ENCODE results near the gene OSBPL8.
"Not testable (repeated sequence)": the region's sequence is repeated elsewhere in the genome, so short reads cannot be mapped to it uniquely, and the experiment has no call there.

OSBPL8 gene

GRCh38 chr12:76410781-76411180, 148.8 kb downstream of the OSBPL8 start:
- no peak for DNase-seq

GRCh38 chr12:76410371-76410770, 149.2 kb downstream of the OSBPL8 start:
- no peak for DNase-seq

DNA sequence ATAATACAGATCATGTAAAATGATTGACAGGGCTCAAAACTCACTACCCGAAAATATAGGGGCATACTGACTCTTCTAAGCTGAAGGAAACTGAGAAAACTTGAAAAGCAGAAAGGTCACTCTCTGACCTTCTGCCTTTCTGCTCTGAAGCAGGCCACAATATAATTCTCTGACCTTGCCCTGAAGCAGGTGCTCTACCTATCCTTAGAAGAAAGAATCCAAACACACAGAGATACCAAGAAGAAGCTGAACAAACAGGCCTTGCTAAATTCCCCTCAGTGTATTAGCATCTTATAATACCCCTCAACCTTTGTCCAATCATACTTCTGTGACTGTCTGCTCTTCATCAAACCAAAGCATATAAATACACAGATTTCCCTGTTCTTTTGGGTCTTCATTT, 150.5 kb downstream of the OSBPL8 start:
- DNase-seq, result no peak

DNA sequence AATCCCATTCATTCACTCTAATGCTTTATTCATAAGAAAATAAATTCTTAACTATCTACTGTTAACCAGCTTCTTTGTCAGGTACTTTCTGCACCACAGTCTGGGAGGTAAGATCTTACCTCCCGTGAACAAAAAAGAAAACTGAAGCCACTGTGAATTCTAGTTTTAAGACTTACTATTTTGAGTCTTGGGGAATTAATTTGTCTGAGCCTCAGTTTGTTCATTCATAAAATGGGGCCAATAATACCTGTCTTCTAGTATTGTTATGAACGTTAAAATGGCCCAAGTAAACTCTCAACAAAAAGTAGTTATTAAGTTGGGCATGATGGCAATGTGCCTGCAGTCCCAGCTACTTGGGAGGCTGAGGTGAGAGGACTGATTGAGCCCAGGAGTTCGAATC, 151.9 kb downstream of the OSBPL8 start:
- no peak for DNase-seq

DNA sequence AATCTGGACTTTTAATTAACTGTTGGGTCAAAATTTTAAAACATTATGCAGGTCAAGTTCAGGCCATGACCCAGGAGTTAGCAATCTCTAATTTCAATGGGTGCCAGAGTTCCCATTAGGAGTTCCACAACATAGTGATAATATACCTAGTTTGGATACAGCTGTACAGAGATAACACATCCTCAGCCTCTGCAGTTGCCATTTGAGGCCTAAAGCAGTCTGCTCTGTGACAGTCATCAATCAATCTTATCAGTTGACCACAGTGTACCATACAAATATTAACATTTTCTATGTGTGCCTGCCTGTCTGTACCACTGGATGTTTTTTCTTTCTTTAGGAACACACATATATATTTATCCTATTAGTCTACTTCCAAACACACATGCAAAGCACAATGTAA, 157.3 kb downstream of the OSBPL8 start:
- no peak for DNase-seq

GRCh38 chr12:76400136-76400535, 159.4 kb downstream of the OSBPL8 start:
- DNase-seq, result no peak

- no peak for DNase-seq
These were observed 160.5 kb downstream of the OSBPL8 start for GRCh38 chr12:76399040-76399439.

DNA sequence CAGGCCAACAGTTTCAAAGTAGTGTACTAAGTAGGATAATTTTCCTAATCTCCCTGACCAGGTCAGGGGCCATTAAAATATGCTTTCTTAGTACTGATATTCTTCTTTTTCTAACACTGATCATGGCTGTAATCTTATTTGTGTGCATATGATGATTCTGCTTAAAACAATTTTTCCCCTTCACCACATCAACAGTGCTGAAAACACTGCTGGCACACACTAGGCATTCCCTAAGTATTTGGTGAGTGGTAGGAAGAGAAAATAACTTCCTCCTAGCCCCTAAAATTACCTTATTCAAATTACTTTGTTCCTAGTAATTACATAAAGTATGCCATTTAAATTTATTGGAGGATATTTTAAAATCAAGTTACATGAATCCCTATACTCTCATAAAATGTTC, 161.5 kb downstream of the OSBPL8 start:
- no peak for DNase-seq

- DNase-seq, result no peak
These were observed 168.1 kb downstream of the OSBPL8 start for GRCh38 chr12:76391461-76391860.

- no peak for DNase-seq
These were observed 172.0 kb downstream of the OSBPL8 start for GRCh38 chr12:76387614-76388013.

GRCh38 chr12:76384560-76384959, 175.0 kb downstream of the OSBPL8 start:
- no peak for DNase-seq

DNA sequence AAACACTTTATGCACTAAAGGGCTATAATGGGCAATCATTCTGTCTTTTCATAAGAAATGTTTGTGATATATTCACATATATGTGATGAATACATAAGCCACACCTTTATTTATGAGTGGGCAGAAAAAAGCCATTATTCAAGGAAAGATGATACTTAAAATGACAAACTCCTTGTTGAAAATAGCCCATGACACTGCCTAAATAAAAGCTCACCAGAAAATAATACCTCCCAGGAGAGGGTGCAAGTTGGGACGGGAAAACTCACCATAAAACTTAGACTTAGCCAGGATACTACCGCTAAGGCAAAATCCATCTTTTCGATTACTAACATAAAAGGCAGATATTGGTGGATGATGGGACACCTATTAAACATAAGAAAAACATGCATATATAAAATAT, 175.6 kb downstream of the OSBPL8 start:
- DNase-seq, result no peak

DNA sequence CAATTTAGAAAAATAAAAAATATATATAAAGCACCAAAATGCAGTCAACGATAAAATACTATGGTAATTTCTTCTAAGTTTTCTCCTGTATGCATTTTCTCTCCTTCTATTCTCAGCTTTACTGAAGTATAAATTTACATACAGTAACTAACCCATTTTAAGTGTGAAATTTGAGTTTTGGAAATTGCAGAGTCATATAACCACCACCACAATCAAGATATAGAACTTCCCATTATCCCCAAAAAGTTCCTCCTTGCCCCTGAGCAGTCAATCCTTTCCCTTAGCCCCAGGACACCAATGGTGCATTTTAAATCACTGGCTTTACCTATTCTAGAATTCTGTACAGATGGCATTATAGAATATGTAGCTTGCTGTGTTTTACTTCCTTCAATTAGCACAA, 180.3 kb downstream of the OSBPL8 start:
- DNase-seq, result no peak

DNA sequence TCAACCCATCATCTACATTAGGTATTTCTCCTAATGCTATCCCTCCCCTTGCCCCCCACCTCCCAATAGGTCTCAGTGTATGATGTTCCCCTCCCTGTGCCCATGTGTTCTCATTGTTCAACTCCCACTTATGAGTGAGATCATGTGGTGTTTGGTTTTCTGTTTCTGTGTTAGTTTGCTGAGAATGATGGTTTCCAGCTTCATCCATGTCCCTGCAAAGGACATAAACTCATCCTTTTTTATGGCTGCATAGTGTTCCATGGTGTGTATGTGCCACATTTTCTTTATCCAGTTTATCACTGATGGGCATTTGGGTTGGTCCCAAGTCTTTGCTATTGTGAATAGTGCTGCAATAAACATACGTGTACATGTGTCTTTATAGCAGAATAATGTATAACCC, 182.7 kb downstream of the OSBPL8 start:
- not testable (repeated sequence) for DNase-seq

DNA sequence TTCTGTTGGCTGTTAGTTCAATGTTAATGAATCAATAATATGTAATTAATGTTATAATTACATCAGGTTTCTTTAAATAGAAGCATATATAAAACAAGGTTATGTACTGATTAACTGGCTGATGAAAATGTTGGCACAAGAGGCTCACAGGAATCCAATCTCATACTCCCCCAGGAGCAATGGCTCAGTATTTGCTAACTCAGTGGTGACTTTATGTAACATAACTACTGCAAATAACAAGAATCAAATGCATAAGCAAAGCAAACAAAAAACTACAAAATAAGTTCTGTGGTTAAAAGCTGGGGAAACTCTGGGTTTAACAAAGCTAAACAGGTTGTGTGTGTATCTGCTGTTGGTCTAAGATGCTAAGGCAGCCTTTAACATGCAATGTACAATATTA, 183.6 kb downstream of the OSBPL8 start:
- DNase-seq, result no peak

GRCh38 chr12:76375470-76375869, 184.1 kb downstream of the OSBPL8 start:
- DNase-seq, result no peak

GRCh38 chr12:76374386-76375020, 185.1 kb downstream of the OSBPL8 start:
- no peak for DNase-seq

GRCh38 chr12:76368230-76368629, 191.3 kb downstream of the OSBPL8 start:
- no peak for DNase-seq

DNA sequence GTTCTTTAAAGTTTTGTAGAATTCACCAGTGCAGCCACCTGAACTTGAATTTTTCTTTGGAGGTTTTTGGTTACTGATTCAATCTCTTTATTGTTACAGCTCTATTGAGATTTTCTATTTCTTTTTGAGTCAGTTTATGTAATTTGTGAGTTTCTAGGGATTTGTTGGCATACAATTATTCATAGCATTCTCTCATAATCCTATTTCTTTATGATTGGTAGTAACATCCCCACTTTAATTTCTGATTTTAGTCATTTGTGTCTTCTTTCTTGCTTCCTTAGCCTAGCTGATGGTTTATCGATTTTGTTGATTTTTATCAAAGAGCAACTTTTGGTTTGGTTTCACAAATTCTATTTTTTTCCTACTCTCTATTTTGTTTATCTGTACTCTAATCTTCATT, 193.4 kb downstream of the OSBPL8 start:
- DNase-seq, result no peak

DNA sequence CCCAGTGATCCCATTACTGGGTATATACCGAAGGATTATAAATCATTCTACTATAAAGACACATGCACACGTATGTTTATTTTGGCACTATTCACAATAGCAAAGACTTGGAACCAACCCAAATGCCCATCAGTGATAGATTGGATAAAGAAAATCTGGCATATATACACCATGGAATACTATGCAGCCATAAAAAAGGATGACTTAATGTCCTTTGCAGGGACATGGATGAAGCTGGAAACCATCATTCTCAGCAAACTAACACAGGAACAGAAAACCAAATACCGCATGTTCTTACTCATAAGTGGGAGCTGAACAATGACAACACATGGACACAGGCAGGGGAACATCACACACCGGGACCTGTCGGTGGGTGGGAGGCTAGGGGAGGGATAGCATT, 195.4 kb downstream of the OSBPL8 start:
- DNase-seq, result not testable (repeated sequence)

GRCh38 chr12:76360316-76360715, 199.3 kb downstream of the OSBPL8 start:
- no peak for DNase-seq

GRCh38 chr12:76356071-76356470, 203.5 kb downstream of the OSBPL8 start:
- DNase-seq, result no peak

DNA sequence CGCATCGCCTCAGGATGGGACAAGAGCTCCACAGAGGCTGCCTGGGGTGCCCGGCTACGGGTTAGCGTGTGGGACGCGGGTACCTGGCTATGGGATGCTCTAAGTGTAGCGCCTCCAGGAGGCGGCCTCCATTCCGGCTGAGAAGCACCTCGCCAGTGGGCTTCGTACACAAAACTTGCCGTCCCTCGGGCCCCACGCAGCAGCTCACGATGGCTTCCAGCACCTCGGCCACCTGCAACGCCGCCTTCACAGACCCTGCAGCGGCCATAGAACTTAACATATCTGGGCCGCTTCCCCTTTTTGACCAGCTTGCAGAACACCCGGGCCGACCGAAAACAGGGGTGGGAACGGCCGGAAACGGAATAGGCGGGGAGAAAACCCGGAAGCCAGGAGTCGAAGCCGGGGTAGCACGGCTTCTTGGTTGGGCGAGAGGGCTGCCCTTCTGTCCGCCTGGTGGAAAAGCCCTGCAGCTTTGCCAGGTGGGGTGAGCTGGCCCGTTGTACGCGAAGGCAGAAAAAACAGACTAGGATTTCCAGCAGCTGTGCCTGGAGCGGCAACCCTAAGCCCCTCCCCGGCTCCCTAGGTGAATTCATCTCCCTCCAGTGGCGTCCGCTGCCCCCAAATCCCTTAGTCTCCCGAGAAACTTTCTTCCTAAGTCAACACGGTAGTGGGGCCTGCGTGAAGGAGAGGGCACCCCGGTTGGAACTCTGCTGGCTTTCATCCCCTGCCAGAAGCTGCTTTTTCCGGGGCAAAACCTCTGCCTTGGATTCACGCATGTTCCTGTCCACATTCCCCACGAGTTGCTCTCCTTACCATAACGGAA, 211.3 kb downstream of the OSBPL8 start, which contains the start of gene BBS10:
BBS10 (minus strand) TSS at position 337 of the 823 bp plus-strand sequence; CDS start at position 280, 57 bp downstream.
- peak; percentile 90 for DNase-seq

DNA sequence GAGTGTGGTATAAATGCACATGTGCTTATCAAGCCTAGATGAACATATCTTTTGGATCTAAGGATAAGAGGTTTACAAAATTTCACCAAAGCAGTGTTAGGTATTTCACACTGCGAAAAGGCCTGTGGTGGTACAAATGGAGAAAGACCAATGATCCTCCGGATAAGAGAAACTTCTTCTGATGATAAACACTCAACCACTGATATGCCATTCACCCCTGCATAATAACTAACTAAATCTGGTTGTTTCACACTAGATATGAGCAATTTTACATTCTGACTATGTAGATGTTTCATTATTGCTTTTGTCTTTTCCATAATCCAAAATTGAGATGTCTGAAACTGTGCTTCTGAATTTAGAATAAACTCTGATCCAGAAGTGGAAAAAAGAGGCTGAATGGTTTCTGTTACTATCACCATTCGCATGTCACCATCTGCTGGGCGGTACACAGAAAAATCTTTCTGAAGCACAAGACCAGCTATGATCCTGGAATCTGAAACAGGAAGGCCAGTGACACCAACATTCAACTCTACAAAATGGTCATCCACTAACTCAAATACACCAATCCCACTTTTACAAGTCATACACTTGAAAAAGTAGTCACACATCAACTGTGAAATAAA, 212.7 kb downstream of the OSBPL8 start:
- peak; percentile 23 for DNase-seq

Measured in activated naive CD4-positive, alpha-beta T cell treated with Interleukin-2 at 50 U/mL for 16 hours (primary cell).